GM18867 (cell line): Measurements from ENCODE around the gene MDC1.
"Not testable (repeated sequence)": the region's sequence is repeated elsewhere in the genome, so short reads cannot be mapped to it uniquely, and the experiment has no call there.

Source experiments
- ATAC-seq: cut with Tn5 transposase; IDR thresholded peaks from one replicate; pipeline ENCODE4 v1.9.1; 2021; ENCODE audit warnings: mild to moderate bottlenecking, moderate library complexity; ENCODE audit not compliant: unreplicated experiment

The MDC1 gene

DNA sequence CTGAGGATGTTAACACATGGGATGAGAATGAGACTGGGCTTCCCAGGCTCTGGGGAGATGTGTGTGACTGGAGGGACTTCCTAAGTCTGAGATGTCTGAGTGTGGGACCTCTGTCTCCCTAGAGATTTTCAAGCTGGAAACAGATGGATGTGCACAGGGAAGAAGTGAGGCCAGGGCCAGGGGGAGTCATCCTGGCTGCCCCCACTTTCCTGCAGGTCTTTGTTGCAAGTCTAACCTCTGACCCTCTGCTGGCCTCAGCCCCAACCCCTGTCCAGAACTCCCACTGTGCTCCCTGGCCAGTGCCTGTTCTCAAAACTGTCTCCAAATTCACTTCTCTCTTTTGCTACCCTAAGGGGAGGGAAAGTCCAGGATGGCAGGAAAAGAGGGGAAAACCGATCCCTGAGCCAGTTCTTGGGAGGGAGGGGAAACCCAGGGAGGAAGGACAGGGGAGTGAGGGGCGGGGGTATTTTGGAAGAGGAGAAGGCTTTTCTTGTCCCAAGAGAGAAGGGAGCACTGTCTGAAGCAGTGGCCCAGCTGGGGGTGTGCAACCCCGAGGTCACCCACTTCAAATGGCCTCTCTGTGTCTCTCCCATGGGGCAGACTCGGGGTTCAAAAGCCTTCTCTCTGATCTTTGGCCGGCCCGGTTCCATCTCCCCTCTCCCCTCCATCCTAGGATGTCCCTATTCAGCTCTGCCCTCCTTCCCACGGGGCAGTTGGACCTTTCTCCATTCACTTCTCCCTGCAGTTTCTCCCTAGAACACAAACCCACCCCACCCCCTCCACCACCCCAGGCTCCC is 33.7 kb downstream of the MDC1 start:
- ATAC-seq = no peak

GRCh38 chr6:30682143-30683117 is 34.7 kb downstream of the MDC1 start:
- ATAC-seq = peak; percentile 51

DNA sequence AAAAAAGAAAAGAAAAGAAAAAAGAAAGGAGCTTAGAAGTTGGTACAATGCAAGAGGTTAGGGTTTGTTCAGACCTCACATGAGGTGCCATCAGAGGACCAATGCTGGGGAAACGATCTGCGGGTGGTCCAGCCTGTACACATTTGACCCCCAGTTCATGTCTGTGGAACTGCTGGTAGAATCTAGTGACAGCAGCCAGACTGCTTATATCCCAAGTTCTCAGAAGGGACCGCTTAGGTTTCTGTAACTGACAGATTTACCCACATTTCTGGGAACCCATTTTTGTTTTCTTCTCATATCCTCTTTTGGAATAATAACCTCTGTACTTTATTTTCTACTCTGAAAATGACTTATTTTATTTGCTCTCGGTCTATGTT is 35.3 kb downstream of the MDC1 start:
- no peak for ATAC-seq

- no peak for ATAC-seq
Measured at GRCh38 chr6:30679765-30680535, 37.1 kb downstream of the MDC1 start.

DNA sequence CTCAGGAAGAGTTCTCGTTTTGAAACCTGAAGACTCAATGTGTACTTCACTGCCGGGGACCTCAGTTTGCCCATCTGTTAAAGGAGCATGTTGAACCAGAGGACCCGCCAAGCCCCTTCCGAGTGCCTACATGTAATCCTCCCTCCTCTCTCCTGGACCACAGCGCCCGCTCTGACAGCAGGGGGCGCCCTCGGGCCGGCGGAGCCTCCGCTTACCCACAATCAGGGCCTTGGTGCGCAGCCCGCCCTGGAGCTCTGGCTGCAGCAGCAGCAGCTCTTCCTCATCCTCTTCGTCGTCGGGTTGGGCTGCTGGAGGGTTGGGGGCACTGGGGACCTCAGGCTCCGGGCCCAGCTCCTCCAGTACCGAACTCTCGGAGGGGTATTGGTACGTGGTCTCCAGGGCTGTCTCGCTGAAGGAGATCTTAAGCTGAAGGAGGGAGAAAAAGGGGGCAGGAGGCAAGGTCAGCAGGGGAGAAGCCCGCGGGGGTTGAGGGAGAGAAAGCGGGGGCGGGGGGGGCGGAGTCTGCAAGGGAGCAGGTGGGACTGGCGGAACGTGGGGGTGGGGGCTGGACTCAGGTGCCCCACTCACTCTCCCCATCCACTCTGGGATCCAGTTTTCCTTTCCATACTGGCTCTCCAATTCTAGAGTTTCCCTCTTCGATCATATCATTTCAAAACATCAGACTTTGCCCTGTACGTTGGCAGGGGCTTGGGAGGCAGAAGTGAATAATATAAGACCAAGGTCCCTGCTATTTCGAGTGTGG is 37.9 kb downstream of the MDC1 start:
- ATAC-seq = no peak

DNA sequence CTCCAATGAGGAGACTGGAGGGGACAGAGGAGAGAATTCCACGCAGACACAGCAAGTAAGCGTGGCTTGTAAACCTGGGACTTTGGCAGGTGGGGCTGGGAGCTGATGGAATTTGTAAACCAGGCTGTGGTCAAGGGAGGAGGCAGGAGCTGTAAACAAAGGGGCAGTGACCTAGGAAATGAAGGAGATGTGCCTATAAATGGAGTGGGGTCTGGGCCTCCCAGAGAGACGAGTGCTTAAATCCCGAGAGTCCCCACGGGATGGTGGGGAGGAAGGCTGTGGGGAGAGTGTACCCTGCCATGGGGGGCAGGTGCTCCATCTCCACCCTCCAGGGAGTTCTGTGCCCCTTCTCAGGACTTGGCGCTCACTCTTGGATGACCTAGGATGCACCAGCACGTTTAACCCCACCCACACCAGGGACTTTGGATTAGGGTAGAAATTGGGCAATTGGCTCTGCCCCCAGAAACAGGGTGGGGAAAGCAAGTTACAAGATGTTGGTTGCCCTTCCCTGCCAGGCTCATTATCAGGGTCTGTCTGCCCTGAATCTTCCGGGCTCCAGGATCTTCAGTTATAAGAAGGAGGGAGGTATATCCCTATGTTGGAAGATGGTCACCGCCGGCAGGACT is 40.3 kb downstream of the MDC1 start:
- no peak for ATAC-seq

- ATAC-seq = peak; percentile 77
Measured at GRCh38 chr6:30672445-30673253, 44.4 kb downstream of the MDC1 start, which contains the start of gene DHX16. Gene DHX16, minus strand, starts transcription at chr6:30673006. Its CDS starts 165 bp downstream, at chr6:30672841.

GRCh38 chr6:30670760-30671527 is 46.1 kb downstream of the MDC1 start:
- no peak for ATAC-seq

- ATAC-seq = not testable (repeated sequence)
Measured at GRCh38 chr6:30666300-30666699, 50.8 kb downstream of the MDC1 start.

DNA sequence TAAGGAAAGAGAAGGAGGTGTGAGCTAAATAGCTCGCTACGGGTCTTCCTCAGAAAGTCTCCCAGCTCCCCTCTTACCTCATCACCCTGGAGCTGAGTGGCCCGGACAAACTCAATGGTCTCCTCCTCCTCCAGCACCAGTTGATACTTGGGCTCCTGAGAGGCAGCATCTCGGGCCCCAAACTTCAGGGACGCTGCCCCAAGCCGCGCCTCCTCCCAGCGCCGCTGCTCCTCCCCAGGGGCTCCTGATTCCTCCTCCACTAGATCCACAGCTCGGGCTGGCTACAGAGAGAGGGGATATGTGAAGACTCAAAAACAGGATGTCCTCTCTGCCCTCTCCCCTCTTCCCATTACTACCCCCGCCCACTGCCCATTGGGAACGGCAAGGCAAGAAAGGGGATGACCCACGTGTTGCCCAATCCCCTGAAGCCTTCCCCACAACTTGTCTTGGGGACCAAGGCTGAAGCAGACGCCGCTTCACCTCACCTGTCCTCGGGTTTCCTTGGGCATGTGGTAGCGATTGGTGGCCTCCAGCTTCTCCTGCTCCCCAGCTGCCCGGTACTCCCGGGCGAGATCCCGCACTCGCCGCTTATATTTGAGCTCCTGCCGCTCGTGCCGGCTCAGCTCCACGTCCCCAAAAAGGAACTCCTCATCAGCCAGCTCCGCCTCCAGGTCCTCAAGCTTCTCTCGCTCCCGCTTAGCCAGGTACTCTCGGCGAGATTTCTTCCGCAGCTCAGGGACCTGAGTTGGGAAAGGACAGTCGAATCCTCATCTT is 51.9 kb downstream of the MDC1 start:
- no peak for ATAC-seq

DNA sequence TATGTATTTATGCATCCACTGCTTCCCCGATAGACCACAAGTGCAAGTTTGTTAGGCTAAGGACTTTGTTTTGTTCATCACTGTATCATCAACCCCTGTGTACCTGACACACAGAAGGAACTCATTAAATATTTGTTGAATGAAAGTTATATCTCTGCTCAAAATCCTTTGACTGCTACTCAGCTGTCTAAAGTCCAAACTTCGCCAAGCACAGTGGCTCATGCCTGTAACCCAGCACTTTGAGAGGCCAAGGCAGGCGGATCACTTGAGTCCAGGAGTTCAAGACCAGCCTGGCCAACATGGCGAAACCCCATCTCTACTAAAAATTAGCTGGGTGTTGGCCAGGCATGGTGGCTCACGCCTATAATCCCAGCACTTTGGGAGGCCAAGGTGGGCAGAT is 59.2 kb downstream of the MDC1 start:
- not testable (repeated sequence) for ATAC-seq

- ATAC-seq = no peak
Measured at GRCh38 chr6:30657454-30657853, 59.6 kb downstream of the MDC1 start.

- ATAC-seq = no peak
Measured at GRCh38 chr6:30656513-30656912, 60.6 kb downstream of the MDC1 start.

DNA sequence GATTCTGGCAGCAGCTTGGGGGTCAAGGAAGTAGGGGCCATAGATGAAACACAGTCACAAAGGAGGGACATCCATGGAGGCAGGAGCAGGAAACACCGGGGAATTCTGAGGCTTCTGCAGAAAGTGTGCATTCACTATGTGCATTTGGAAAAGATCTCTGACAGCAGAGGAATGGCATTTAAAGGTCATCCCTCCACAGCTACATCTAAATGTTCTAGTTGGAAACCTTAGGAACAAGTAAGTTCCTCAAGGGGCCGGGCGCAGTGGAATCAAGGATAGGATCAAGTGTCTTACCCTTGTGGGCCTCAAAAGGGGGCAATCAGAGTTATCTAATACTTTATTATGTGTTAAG is 61.4 kb downstream of the MDC1 start:
- no peak for ATAC-seq

DNA sequence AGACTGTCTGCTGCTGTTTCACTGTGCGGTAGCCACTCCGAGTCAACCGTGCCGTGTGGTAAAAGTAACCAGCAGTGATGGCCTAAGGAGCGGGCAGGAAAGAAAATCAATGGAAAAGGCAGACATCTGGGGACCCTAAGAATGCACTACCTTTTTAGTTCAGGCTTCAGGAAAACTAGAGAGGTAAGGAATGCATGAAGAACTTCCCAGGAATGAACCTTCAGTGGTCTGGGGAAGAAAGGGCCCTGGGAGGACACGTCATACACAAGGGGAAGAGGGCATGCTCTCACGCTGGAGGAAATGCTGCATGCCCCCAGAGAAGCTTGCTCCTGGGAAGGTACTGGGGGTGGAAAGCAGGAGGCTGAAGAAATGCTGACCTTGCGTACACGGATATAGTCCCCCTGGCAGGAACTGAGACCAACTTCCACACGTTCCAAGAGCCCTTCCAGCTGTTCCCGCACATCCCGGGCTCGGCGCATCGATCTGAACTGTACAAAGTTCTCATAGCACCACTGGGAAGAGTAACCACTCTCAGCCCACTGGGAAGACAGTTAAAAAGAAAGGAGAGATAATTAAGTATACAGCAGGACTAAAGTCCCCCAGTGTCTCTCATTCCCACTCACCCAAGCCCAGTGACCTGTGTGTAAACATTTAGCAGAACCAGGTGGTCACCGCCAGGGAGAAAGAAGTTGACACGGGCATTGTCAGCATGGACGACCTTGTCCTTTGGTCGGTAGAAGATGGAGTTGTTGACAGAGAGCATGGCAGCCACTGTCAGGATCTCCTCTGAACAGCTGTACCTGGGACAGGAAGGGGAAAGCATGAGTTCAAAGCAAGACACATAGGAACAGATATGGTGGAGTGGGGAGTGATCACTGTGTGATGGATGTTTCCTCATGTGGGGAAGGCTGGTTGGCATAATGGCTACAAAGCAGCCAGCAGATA is 62.0 kb downstream of the MDC1 start:
- ATAC-seq = no peak

DNA sequence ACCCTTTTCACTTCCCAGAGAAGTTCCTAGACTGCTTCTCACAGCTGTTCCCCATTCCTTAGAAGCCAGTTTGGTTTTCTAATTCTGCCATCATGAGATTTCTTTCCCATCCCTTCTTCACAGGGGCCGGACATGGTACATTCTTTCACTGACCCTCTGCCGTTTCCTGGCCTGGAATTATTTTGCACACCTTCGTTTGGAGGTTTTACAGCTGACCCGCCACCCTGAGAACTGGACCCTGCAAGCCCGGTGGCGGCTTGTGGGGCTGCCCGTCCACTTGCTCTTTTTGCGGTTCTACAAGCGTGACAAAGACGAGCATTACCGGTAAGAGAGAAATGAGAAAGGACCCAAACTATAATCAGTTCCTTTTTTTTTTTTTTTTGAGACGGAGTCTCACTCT is 65.9 kb downstream of the MDC1 start:
- no peak for ATAC-seq
